ENCODE data around the gene ERC1. TPM values are rescaled to one million over a fixed set of nuclear protein-coding genes. Genes with fewer than 3 reads are reported as not detected.

ERC1 gene
- polyA plus RNA-seq, 1 donor from 2014 or later = 7.1 TPM

DNA sequence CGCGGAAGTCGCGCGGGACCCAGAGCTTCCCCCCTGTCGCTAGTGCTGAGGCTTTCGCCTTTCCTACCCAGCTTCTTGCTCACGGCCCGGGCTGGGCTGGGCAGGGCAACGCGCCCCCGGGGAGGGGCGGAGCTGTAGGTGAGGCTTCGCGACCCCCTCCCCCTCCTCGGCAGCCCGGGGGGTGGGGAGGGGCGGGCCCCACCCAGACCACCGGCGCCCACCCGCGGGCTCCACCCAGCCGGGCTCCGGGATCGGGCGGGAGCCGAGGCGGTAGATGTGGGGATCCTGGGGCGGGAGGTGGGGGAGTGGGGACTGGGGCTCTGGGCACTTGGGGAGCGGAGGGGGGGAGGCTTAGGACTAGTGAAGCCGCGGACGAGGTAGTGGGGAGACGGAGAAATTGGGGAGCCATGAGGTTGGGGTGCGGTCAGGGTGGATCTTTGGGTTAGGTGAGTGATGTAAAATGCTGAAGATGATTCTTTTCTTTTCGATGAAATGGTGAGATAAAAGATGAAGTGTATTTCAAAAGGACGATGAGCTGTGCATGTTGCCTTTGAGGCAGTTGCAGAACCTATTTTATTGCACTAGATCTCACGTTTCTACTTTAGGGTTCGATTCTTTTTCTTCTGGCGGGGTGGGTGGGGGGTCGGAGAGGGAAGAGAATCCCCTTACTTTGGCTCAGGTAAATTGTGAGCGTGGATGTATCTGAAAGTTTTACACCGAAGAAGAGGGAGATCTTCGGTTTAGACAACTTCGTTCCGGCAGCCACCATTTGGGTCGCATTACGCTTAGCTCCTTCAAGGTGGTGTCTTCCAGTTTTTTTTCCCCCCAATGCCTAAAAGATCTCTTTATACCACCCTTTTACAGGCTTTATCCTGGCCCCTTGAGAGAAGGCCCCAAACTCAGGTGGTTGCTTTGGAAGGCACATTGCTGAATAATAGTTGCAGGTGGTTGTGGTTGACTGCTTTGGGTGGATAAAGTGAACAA lies 619 bp downstream of the ERC1 start:
- Histone ChIP-seq H3K9me3 (ENCODE audit: low read length) (no peaks in the 10 kb centered on the region), H3K4me3 (ENCODE audit: low read length) (peak overlapping the region; percentile 75), H3K79me2 (replicated peaks; ENCODE audit: insufficient read depth, low read length) (peaks cover 48% of the 10 kb centered on the region), H3K27ac (ENCODE audit: low read length) (peak overlapping the region; percentile 81), H3F3A (ENCODE audit: insufficient read depth, low read length, poor library complexity, severe bottlenecking) (no peaks in the 10 kb centered on the region), H3K36me3 (ENCODE audit: insufficient read depth, low read length) (no peaks in the 10 kb centered on the region), H3K9me2 (ENCODE audit: insufficient read depth, low read length) (no peaks in the 10 kb centered on the region), H2AFZ (ENCODE audit: low read depth, low read length) (peak overlapping the region; percentile 51), H3K9ac (ENCODE audit: low read length) (peak overlapping the region; percentile 93), H3K4me2 (ENCODE audit: low read length) (peak overlapping the region; percentile 76), H3K27me3 (ENCODE audit: insufficient read depth, low read depth, low read length) (no peaks in the 10 kb centered on the region), H4K20me1 (ENCODE audit: insufficient read depth) (no peaks in the 10 kb centered on the region)
- TF ChIP-seq EP300 (conservative IDR thresholded peaks at IDR 0.05; ENCODE audit: poor library complexity, severe bottlenecking) (no peak), RAD21 (conservative IDR thresholded peaks at IDR 0.05) (no peak), TAF1 (IDR thresholded peaks at IDR 0.05; ENCODE audit: low read depth) (no peak), MXI1 (conservative IDR thresholded peaks at IDR 0.05; ENCODE audit: poor library complexity, severe bottlenecking) (no peak), SMC3 (conservative IDR thresholded peaks at IDR 0.05; ENCODE audit: poor library complexity) (no peak), EZH2 (IDR thresholded peaks at IDR 0.05; ENCODE audit: borderline replicate concordance, insufficient read depth, low read length, poor library complexity, severe bottlenecking) (no peak)
- TF ChIP-seq, protein P1, sequence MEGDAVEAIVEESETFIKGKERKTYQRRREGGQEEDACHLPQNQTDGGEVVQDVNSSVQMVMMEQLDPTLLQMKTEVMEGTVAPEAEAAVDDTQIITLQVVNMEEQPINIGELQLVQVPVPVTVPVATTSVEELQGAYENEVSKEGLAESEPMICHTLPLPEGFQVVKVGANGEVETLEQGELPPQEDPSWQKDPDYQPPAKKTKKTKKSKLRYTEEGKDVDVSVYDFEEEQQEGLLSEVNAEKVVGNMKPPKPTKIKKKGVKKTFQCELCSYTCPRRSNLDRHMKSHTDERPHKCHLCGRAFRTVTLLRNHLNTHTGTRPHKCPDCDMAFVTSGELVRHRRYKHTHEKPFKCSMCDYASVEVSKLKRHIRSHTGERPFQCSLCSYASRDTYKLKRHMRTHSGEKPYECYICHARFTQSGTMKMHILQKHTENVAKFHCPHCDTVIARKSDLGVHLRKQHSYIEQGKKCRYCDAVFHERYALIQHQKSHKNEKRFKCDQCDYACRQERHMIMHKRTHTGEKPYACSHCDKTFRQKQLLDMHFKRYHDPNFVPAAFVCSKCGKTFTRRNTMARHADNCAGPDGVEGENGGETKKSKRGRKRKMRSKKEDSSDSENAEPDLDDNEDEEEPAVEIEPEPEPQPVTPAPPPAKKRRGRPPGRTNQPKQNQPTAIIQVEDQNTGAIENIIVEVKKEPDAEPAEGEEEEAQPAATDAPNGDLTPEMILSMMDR (IDR thresholded peaks at IDR 0.05; ENCODE audit: poor library complexity, severe bottlenecking) = no peak

DNA sequence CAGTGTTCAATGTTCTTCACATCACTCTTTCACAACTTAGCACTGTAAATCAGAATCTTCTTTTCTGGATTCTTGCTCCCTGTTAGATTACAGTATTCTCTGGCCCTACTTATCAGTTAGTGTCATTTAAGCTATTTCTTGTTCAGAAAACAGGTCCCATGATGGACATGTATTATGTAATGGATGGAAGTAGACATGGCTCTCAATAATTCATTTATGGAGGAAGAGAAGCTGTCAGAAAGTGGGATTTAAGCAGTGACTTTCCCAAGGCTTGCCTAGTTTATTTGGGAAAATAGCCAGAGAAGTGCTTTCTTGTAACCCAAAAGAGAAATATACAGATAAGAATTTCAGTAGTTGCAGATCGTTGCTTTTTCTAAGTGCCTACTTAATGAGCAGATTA lies 1.6 kb downstream of the ERC1 start:
- H2AFZ ChIP-seq (ENCODE audit: low read depth, low read length) = no peak overlapping the region
- TF ChIP-seq EP300 (conservative IDR thresholded peaks at IDR 0.05; ENCODE audit: poor library complexity, severe bottlenecking) = no peak
- no peak for TF ChIP-seq RAD21 (conservative IDR thresholded peaks at IDR 0.05)
- TF ChIP-seq, protein P1 (IDR thresholded peaks at IDR 0.05; ENCODE audit: poor library complexity, severe bottlenecking) = no peak
- TF ChIP-seq SMC3 (conservative IDR thresholded peaks at IDR 0.05; ENCODE audit: poor library complexity) = no peak
- TF ChIP-seq, protein P2, sequence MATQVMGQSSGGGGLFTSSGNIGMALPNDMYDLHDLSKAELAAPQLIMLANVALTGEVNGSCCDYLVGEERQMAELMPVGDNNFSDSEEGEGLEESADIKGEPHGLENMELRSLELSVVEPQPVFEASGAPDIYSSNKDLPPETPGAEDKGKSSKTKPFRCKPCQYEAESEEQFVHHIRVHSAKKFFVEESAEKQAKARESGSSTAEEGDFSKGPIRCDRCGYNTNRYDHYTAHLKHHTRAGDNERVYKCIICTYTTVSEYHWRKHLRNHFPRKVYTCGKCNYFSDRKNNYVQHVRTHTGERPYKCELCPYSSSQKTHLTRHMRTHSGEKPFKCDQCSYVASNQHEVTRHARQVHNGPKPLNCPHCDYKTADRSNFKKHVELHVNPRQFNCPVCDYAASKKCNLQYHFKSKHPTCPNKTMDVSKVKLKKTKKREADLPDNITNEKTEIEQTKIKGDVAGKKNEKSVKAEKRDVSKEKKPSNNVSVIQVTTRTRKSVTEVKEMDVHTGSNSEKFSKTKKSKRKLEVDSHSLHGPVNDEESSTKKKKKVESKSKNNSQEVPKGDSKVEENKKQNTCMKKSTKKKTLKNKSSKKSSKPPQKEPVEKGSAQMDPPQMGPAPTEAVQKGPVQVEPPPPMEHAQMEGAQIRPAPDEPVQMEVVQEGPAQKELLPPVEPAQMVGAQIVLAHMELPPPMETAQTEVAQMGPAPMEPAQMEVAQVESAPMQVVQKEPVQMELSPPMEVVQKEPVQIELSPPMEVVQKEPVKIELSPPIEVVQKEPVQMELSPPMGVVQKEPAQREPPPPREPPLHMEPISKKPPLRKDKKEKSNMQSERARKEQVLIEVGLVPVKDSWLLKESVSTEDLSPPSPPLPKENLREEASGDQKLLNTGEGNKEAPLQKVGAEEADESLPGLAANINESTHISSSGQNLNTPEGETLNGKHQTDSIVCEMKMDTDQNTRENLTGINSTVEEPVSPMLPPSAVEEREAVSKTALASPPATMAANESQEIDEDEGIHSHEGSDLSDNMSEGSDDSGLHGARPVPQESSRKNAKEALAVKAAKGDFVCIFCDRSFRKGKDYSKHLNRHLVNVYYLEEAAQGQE (IDR thresholded peaks at IDR 0.05; ENCODE audit: borderline replicate concordance) = no peak
- no peak for TF ChIP-seq POLR2AphosphoS5 (IDR thresholded peaks at IDR 0.05)
- H3F3A ChIP-seq (ENCODE audit: insufficient read depth, low read length, poor library complexity, severe bottlenecking) = no peaks in the 10 kb centered on the region
- no peak overlapping the region for H3K27ac ChIP-seq (ENCODE audit: low read length)
- H4K20me1 ChIP-seq (ENCODE audit: insufficient read depth) = no peaks in the 10 kb centered on the region
- peak overlapping the region; percentile 75 for H3K4me3 ChIP-seq (ENCODE audit: low read length)
- no peaks in the 10 kb centered on the region for H3K9me3 ChIP-seq (ENCODE audit: low read length)
- peak overlapping the region; percentile 76 for H3K4me2 ChIP-seq (ENCODE audit: low read length)
- no peak overlapping the region for H3K9ac ChIP-seq (ENCODE audit: low read length)
- H3K27me3 ChIP-seq (ENCODE audit: insufficient read depth, low read depth, low read length) = no peaks in the 10 kb centered on the region
- H3K79me2 ChIP-seq (replicated peaks; ENCODE audit: insufficient read depth, low read length) = peaks cover 52% of the 10 kb centered on the region
- no peaks in the 10 kb centered on the region for H3K9me2 ChIP-seq (ENCODE audit: insufficient read depth, low read length)
- H3K36me3 ChIP-seq (ENCODE audit: insufficient read depth, low read length) = no peaks in the 10 kb centered on the region

All from neural cell (in vitro differentiated cells).